T1000 (cell line): Measurements from ENCODE around the gene KRT33B.
A peak's percentile ranks its signal among the peaks of the same experiment; 100 is the strongest.
"Not testable (repeated sequence)": the region's sequence is repeated elsewhere in the genome, so short reads cannot be mapped to it uniquely, and the experiment has no call there.

Source experiments
- DNase-seq: peaks from one replicate; lab custom pipeline; 2025; ENCODE audit warnings: mixed read lengths; lab: John Stamatoyannopoulos, UW

Gene KRT33B

DNA sequence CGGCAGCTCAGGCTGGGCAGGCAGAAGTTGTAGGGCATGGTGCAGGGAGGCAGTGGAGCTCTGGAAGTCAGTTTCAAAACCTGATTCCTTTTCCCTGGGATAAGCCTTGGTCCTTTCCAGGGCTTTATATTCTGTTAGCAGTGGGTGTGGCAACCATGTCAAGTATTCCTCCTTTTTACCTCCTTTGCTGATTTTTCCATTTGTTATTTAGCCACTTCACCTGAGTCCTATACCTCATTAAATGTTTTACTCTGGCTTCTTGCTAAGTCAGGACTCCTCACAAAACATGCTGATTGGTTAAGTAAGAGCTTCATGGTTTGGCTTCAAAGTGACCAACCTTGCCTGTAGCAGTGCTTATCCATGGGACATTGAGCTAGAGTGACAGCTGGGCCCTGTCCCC, at the start of gene KRT33B:
TSS of gene KRT33B (minus strand) at position 101 of the 400 bp plus-strand sequence. CDS start at position 38, 63 bp downstream.
- no peak for DNase-seq

DNA sequence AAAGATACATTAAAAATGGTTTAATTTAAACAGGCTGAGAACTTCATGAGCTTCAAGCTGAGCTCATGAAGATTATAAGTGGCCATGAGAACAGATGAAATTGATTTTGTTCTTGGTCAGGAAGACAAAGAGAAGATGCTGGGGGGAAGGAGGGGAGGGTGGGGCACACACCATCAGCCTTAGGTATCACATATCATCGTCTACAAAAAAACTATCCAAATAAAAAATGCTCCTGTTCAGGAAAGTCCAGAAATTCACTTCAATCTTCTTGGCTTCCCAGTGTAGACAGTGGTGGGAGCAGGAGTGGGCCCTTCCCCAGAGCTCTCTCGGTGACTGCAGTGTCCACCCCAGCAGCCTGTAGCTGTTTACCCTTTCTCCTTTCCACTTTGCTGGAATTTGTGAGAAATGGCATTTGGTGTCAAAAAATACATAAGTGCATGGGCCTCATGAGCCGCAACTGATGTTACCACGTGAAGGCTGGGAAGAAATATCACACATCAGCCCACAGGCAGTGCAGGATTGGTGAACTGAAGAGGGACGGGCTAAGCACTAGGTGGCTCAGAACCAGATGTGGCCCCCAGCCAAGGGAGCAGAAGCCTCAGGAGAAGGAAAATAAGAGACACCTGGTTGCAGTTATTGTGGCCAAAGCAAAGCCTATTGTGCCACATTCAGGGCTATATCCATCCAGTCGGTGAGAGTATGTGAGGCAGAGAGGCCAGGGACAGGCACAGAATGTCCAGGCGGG, 48.7 kb upstream of the KRT33B start:
- no peak for DNase-seq

DNA sequence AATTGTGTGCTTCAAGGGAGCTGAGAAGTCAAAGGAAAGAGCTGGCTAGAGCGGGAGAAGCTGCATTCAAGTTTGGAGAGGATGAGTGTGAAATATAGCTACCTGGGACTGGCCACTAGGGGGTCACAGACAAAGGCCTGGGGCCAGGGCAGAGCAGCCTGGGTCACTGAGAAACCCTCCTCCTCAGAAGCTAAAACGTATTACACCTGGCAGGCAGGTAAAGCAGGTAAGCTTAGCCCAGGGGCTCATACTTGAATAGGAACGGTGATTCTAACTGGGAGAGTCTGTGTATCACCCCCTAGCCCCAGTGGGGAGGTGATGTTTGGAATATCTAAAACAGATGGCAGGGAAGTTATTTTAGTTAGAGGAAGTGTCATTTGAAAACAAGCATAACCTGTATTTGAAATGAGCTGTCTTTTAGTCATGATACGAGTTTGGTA, 48.0 kb upstream of the KRT33B start:
- no peak for DNase-seq

DNA sequence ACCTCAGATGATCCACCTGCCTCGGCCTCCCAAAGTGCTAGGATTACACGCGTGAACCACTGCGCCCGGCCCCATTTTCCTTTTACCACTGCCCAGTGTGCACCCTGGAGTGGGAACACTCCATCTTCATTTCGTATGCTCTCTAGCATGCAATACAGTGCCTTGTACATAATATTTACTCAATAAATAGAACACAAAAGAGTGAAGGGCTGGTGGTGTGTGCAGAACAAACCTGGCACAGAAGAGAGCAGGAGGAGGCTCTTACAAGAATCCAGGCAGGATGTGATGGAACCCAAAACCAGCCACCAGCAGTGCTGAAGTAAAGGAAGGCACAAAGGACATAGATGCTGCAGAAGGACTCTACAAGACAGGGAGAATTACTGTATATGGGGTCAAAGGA, 47.5 kb upstream of the KRT33B start:
- DNase-seq, result no peak

DNA sequence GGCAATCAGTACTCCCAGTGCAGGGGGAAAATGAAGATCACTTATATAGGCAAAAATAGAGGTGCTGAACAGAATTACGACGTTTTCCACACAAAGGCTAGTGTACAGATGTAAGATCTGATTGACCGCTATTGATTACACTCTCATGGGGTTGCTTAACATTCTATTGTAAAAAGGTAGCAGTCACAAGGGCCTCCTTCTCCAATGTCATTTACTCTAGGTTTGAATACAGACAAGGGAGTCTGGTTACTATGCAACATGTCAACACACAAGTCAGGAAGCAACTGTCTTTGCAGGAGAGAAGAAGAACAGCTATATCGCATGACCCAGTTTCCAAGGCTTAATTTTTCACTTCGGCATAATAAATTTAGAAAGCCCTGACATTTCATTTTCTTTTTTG, 46.9 kb upstream of the KRT33B start:
- DNase-seq, result no peak

DNA sequence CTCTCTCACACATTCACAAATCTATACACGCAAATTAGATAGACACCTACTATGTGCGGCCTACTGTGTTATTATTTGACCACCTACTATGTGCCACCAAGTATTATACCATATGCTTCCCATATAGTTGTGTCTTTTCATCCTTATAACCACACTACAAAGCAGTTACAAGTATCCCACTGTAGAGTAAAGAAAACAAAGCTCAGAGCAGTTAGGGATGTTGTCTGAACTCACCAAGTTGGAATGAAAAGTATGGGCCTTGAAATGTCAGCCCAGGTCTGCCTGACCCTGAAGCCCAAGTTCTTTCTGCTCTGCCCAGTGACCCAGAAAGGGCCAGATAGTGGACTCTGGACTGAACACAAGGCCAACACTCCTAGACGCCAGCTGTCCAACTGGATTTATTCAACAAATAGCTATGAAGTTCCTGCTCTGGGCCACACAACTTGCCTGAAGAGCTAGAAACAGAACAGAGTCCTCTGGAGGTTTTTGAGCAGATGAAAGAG, 46.3 kb upstream of the KRT33B start:
- no peak for DNase-seq

DNA sequence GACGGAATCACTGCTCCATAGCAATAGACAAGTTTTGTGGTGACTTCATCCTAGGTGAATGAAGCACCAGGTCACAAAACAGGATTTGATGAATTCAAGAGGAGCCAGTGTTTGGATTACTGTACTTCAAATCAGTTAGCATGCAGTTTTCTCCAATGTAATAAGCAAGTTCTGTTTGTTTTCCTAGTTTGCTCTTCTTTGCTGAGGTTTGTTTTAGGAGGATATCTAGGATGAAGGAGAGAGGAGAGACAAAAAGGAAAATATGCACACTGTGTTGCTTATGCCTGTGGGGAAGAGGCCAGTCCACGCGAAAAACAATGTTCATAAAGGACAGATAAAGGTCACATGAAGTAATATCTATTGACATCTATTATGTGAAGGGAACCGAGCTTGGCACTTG, 45.8 kb upstream of the KRT33B start:
- DNase-seq, result no peak

DNA sequence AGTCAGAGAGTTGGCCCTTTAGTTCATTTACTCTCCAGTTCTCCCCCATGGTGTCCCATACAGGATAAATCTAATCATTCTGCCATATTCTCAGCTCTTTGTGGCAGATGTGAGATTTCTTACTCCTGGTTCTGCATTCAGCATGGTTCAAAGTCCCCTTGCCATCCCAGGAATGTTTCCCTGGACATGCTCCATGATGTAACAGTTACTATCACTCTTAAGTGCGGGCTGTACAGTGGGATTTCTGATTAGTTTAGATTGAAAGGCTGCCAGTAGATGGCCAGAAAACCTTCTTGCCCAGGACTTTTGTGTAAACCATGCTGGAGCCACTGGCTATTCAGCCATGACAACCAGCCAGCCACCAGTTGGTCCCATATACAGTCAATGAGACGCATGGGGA, 44.4 kb upstream of the KRT33B start:
- no peak for DNase-seq

DNA sequence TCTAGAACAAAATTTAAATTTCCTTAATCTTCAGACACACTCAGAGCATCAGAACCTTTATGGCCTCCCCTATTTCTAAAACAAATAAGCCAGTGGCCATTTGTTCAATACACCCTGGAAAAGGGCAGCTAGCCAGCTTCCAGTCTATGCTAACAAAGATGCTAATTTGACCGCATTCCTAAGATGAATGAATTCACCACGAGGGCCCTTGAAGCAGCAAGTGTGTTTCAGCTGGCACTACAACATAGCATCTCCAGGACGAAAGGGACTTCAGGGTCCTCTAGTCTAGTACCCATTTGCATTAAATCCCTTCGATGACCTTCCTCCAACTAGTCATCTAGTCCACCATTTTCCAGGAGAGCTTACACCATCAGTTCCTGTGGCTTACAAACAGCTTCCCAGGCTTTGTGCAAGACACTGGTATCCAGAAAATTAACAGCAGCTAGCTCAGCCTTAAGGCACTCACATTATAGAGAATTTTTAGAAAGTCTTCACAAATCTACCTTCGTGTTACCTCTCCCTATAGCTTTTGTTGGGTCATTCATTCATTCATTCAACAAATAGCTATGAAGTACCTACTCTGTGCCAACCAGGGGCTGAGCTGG, 43.8 kb upstream of the KRT33B start:
- DNase-seq, result no peak

DNA sequence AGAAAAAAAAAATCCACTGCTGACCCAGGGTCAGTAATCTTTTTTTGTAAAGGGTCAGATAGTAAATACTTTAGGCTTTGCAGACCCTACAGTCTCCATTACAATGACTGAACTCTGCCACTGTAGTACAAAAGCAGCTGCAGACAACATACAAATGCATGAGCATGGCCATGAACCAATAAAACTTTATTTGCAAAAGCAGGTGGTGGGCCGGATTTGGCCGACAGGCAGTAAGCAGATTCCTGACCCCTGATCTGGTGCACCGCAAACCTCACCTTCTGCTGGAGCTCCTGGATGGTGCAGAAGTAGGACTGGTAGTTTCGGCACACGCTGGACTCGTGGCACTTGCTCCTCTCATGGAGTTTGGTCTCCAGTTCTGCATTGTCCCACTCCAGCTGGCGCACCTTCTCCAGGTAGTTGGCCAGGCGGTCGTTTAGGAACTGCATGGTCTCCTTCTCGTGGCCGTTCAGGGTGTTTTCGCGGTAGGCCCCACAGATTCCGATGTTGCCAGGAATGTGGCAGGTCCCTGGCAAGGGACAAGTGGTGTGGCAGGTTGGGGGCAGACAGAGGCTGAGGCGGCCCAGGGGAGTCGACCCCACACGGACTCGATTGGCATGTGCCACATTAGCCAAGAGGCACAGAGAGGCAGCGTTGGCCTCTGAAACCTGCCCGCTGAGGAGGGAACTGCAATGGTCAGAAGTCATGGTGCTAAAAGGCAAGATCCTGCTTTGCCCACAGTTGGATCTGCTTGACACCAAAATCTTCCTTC, 41.6 kb upstream of the KRT33B start:
- DNase-seq, result no peak

DNA sequence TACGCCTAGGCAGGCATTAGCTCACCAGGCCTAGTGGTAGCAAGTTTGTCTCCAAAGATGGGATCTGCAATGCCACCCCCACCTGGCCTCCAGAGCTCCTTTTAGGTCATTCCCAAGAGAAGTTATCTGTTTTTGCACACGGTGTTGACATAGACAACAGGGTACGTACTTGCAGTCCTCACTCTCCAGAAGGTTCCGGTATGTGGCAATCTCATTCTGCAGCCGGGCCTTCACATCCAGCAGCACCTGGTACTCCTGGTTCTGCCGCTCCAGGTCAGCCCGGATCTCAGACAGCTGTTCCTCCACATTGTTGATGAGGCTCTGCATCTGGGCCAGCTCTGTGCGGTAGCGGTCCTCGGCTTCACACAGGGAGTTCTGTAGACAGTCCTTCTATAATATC, 37.6 kb upstream of the KRT33B start:
- no peak for DNase-seq

DNA sequence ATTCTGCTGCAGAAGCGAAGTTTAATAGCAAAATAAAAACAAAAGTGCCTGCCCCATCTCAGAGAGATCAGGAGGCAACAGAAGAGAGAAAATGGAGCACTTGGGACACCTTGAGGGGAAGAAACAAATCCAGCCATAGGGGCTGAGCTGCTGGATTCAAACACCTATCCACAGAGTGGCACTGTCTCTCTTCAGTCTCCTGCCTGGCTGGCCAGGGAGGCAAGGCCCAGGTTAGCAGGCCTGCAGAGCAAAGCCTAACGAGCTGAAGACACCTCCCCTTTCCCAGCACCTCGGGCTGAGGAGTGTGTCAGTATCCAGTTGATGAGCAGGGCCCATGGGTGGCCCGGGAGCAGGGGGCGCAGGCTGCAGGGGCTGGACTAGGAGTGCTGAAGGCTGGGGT, 36.6 kb upstream of the KRT33B start:
- no peak for DNase-seq

DNA sequence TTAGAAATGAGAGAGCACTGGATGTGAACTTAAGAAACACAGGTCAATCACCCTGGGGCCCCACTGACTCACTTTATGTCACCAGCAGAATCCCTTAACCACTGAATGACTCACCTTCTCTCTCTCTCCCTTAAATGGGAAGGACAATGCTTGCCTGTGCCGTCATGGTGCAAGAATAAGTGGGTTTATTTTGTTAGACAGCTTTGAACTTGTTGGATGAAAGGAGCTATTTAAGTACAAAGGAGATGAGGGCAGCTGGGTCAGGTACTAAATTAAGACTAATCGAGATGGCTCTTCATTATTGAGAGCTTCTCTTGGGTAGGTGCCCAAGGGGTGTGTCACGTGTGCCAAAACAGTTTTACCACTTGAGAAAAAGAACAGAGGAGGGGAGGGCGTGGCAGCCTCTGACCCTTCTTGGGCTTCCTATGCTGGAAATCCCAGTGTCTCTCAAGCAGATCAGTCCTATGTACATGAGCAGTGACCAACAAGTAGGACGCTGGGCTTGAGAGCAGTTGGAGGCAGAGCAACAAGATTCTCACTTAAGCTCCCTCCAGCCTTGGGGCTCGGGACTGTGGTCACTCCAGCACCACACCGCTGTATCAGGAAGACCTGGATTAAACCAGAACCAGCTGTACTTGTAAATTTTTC, 34.5 kb upstream of the KRT33B start:
- peak; percentile 83 for DNase-seq

DNA sequence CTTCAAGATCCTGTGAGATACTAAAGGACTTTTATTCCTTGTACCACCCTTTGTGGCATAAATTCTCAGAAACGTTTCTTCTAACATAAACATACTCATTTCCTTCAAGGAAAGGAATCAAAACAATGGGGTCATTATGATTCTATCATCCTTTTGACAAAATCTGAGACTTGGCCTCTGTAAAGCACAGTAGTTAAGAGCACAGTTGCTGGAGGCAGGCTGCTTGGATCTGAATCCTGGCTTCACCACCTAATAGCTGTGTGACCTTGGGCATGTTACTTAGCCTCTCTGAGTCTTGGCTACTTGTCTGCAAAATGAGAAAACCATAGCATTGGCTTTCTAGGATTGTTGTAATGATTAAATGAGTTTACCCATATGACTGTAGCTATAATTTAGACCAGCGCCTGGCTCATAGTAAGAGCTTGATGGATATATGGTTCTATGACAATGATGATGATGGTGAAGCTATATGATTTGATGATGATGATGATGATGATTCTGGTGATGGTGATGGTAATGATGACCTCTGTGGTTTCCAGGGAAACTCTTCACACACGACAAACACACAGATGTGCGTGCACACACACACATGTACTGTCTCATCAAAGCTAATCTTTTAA, 33.9 kb upstream of the KRT33B start:
- no peak for DNase-seq

DNA sequence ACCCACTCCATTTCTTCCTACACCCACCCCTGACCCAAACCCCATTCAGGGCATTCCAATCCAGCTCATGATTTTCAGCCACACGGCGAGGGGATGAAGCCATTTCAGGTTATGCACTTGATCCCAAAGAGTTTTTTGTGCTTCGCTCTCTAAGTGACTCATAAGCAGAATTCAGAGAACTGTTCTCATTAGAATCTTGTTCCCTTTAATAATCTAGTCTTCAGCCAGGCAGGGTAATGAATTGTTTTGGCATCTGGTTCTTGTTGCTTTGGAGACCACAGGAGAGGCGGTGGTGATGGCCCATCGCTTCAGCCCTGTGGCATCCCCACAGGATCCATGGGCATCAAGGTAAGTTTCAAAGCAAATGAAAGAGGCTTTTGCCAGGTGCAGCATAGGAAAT, 32.5 kb upstream of the KRT33B start:
- no peak for DNase-seq

DNA sequence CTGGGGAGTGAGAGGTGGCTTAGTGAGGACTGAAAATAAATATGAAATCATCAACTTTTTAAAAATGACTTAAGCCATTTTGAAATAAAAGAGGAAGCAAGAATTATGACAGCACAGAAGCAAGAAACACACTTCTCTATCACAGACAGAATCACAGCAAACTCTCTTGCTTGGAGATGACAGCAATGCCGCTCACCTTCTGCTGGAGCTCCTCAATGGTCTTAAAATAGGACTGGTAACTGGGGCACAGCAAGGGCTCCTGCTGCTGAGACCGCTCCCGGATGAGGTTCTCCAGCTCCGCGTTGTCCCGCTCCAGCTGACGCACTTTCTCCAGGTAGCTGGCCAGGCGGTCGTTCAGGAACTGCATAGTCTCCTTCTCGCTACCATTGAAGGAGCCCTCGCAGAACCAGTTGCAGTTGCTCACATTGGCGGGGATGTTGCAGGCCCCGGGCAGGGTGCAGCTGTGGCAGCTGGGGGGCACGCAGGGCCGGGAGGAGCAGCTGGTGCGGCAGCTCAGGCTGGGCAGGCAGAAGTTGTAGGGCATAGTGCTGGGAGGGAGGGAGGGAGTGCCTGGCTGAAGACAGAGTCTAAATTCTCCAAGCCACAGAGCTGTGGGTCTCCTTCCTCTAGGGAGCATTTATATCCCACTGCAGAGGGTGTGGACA, 27.5 kb upstream of the KRT33B start, which contains the start of gene KRT31:
TSS of gene KRT31 (minus strand) at position 613 of the 665 bp plus-strand sequence. CDS start at position 544, 69 bp downstream.
- DNase-seq, result no peak

DNA sequence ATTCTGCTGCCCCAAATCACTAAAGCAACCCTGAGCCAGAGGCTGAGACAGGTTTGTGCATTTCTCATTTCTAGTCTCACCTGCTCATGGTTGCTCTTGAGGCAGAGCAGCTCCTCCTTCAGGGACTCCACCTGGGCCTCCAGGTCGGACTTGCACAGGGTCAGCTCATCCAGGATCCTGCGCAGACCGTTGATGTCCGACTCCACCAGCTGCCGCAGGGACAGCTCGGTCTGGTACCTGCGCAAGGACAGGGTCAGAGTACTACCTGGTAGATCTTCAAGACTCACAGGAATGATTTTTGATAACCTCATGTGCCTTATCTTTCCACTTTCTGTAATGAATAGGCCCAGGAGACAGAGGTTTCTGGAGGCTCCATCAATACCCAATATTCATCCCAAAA, 26.7 kb upstream of the KRT33B start:
- DNase-seq, result no peak

DNA sequence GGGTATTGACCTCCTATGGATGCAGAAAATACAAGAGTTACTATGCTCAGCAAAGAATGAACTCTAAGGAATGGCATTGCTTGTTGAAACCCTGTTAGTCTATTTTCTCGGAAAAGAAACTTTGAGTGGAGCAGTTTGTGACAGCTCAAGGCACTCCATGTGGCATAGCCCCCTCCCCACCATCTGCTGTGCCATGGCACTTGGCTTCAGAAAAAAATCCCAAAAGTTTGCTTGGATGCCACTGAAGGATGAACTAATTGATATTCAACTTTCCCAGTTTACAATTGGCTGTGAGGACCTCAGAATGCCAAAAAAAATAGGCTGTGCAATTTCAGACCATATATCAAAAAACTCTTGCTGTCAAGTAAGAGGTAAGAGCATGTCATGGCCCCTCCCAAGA, 26.0 kb upstream of the KRT33B start:
- DNase-seq, result no peak

DNA sequence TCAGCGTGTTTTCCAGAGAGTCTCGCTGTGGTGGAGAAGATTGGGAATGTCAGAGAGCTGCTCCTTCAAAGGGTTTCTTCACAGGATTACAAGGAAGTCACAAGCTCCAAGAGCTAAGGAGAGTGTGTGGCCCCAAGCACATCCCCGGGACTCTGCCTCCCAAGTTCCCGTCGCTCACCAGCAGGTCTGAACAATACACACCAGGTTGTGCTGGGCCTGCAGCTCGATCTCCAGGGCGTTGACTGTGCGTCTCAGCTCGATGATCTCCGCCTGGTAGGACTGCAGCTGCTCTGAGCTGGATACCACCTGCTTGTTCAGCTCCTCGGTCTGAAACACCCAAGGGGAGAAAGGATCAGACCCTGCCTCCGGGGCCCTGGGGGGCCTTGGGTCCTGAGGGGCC, 25.4 kb upstream of the KRT33B start:
- not testable (repeated sequence) for DNase-seq

DNA sequence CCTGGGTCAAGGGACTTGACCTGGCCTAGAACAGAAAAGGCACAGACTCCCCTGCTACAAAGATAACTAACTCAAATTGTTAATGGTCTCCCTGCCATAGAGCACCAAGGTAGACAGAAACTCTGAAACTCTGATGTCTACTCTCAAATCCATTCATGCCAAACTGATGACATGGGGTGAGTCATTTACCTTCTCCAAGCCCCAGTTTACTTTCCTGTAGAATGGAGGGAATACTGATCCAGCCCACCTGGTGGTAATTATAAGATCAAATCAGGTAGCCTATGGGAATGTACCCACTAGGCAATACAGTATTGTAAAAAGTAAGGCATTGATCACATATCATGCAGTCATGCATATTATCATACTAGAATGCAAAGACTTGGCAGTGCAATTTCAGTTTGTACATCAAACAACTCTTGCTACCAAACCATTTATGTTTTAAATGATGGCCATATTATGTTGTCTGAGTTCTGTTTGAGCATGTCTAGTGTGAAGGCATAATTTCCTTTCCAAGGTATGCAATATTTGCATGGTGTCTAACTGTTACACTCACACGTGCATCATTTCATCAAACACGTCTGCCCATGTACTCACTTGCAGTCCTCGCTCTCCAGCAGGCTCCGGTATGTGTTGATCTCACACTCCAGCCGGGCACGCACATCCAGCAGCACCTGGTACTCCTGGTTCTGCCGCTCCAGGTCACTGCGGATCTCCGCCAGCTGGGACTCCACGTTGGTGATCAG, 24.8 kb upstream of the KRT33B start:
- DNase-seq, result no peak
